Measurements from ENCODE around the gene MOK.
"Not testable (repeated sequence)": the region's sequence is repeated elsewhere in the genome, so short reads cannot be mapped to it uniquely, and the experiment has no call there.

Gene MOK

DNA sequence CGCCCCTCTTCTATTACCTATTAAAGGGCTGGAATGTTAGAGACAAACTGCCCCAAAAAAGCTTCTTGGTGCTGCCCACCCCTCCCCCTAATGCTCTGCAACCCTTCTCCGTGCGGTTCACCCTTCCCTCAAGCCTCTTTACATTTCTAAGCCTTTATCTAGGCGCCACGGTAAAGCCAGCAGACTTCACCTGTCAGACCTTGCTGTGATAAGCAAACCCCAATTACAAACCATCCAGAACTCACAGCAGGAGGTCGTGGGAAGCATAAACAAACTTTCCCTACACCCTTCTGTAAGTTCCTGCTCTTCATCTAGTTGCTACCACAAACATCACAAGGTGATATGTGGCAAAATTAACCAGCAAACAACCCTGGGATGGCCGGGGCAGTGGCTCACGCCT, 56.8 kb downstream of the MOK start:
- TF ChIP-seq, protein P1, sequence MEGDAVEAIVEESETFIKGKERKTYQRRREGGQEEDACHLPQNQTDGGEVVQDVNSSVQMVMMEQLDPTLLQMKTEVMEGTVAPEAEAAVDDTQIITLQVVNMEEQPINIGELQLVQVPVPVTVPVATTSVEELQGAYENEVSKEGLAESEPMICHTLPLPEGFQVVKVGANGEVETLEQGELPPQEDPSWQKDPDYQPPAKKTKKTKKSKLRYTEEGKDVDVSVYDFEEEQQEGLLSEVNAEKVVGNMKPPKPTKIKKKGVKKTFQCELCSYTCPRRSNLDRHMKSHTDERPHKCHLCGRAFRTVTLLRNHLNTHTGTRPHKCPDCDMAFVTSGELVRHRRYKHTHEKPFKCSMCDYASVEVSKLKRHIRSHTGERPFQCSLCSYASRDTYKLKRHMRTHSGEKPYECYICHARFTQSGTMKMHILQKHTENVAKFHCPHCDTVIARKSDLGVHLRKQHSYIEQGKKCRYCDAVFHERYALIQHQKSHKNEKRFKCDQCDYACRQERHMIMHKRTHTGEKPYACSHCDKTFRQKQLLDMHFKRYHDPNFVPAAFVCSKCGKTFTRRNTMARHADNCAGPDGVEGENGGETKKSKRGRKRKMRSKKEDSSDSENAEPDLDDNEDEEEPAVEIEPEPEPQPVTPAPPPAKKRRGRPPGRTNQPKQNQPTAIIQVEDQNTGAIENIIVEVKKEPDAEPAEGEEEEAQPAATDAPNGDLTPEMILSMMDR (IDR thresholded peaks at IDR 0.05; ENCODE audit: low read length, missing control alignments), result no peak
- no peak overlapping the region for H3K4me3 ChIP-seq (replicated peaks; ENCODE audit: low read depth, low read length)
- DNase-seq (ENCODE audit: low read depth), result no peak

- TF ChIP-seq, protein P1 (IDR thresholded peaks at IDR 0.05; ENCODE audit: low read length, missing control alignments), result no peak
Observed at GRCh38 chr14:102246071-102246470, 58.9 kb downstream of the MOK start.

DNA sequence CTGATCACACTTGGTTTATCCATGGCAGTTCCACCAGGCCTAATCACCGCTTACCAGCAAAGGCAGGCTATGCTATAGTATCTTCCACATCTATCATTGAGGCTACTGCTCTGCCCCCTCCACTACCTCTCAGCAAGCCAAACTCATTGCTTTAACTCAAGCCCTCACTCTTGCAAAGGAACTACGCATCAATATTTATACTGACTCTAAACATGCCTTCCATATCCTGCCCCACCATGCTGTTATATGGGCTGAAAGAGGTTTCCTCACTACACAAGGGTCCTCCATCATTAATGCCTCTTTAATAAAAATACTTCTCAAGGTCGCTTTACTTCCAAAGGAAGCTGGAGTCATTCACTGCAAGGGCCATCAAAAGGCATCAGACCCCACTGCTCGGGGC, 61.2 kb downstream of the MOK start:
- not testable (repeated sequence) for DNase-seq (ENCODE audit: low read depth); H3K4me3 ChIP-seq (replicated peaks; ENCODE audit: low read depth, low read length)

More at GRCh38 chr14:102246071-102246470, 58.9 kb downstream of the MOK start:
- no peak overlapping the region for H3K4me3 ChIP-seq (replicated peaks; ENCODE audit: low read depth, low read length)
- DNase-seq (ENCODE audit: low read depth), result no peak

- no peak for DNase-seq (ENCODE audit: low read depth)
- no peak overlapping the region for H3K4me3 ChIP-seq (replicated peaks; ENCODE audit: low read depth, low read length)
- TF ChIP-seq, protein P1 (IDR thresholded peaks at IDR 0.05; ENCODE audit: low read length, missing control alignments), result no peak
Observed at GRCh38 chr14:102241147-102241546, 63.8 kb downstream of the MOK start.

- DNase-seq (ENCODE audit: low read depth); H3K4me3 ChIP-seq (replicated peaks; ENCODE audit: low read depth, low read length): not testable (repeated sequence)
Observed at GRCh38 chr14:102240481-102240880, 64.5 kb downstream of the MOK start.

- TF ChIP-seq, protein P1 (IDR thresholded peaks at IDR 0.05; ENCODE audit: low read length, missing control alignments), result no peak
- no peak for DNase-seq (ENCODE audit: low read depth)
- H3K4me3 ChIP-seq (replicated peaks; ENCODE audit: low read depth, low read length), result no peak overlapping the region
Observed at GRCh38 chr14:102239231-102239630, 65.7 kb downstream of the MOK start.

DNA sequence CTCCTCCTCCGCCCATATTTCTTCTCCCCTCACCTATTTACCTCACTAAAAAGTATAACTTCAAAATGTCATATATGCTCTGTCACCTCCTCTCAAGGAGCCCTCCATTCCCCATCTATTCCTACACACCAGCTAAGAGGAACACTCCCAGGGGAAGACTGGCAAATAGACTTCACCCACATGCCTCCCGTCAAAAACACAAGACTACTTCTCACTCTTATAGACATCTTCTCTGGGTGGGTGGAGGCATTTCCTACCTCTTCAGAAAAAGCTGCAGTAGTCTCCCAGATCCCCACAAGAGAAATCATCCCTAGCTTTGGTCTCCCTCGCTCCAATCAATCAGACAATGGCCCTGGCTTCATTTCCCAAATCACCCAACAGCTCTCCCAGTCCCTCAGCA, 66.2 kb downstream of the MOK start:
- TF ChIP-seq, protein P1 (IDR thresholded peaks at IDR 0.05; ENCODE audit: low read length, missing control alignments), result no peak
- no peak overlapping the region for H3K4me3 ChIP-seq (replicated peaks; ENCODE audit: low read depth, low read length)
- DNase-seq (ENCODE audit: low read depth), result no peak

- TF ChIP-seq, protein P1 (IDR thresholded peaks at IDR 0.05; ENCODE audit: low read length, missing control alignments), result no peak
- no peak overlapping the region for H3K4me3 ChIP-seq (replicated peaks; ENCODE audit: low read depth, low read length)
- no peak for DNase-seq (ENCODE audit: low read depth)
Observed at GRCh38 chr14:102238131-102238530, 66.8 kb downstream of the MOK start.

Measured in fibroblast of pulmonary artery (primary cell).